ENCODE measurements around the gene TNNC2. TPM values are rescaled to one million over a fixed set of nuclear protein-coding genes. Genes with fewer than 3 reads are reported as not detected.

Gene TNNC2
- total and polyA plus RNA-seq, 2 of the 13 experiments (the other 11 are each of a cell fraction or from before 2014, with no cell fraction given): 1.8 to 4.7 TPM

GRCh38 chr20:45857114-45857881 lies 30.2 kb upstream of the TNNC2 start, which contains the start of the genes ACOT8 and ZSWIM3 (continued):
- TF ChIP-seq CREB3 (CRISPR knock-in tag; IDR thresholded peaks at IDR 0.05) (0 out of 2 replicates have a peak, but pooled peaks have one; percentile 54), NFE2 (CRISPR knock-in tag; IDR thresholded peaks at IDR 0.05) (no peak; the same call in 1 of the 2 replicates), TIGD3 (CRISPR knock-in tag; IDR thresholded peaks at IDR 0.05; ENCODE audit: borderline replicate concordance) (0 out of 2 replicates have a peak, but pooled peaks have one; percentile 13), ZC3H4 (CRISPR knock-in tag; IDR thresholded peaks at IDR 0.05; ENCODE audit: borderline replicate concordance) (no peak; the same call in 1 of the 2 replicates), PITX1 (CRISPR knock-in tag; IDR thresholded peaks at IDR 0.05) (peak; percentile 45; the same call in 1 of the 2 replicates), RNF2 (conservative IDR thresholded peaks at IDR 0.05; ENCODE audit: low read depth) (no peak; the same call in 1 of the 2 replicates), SALL1 (CRISPR knock-in tag; IDR thresholded peaks at IDR 0.05) (peak; percentile 75), PCBP1 (IDR thresholded peaks at IDR 0.05; ENCODE audit: borderline replicate concordance, low read depth, low read length) (no peak), JUNB (CRISPR knock-in tag; IDR thresholded peaks at IDR 0.05; ENCODE audit: borderline replicate concordance) (no peak), GPBP1L1 (CRISPR knock-in tag; IDR thresholded peaks at IDR 0.05) (no peak), FOXP4 (CRISPR knock-in tag; IDR thresholded peaks at IDR 0.05) (peak; percentile 32; the same call in 1 of the 2 replicates), ZNF407 (CRISPR knock-in tag; IDR thresholded peaks at IDR 0.05; ENCODE audit: not compliant biosample characterization) (peak; percentile 95), KLF9 (CRISPR knock-in tag; IDR thresholded peaks at IDR 0.05; ENCODE audit: low read depth) (no peak; the same call in 1 of the 2 replicates)
